GM18867 (cell line): Measurements from ENCODE around the gene STAMBPL1.
"Not testable (repeated sequence)": the region's sequence is repeated elsewhere in the genome, so short reads cannot be mapped to it uniquely, and the experiment has no call there.

Source experiments
- ATAC-seq: cut with Tn5 transposase; IDR thresholded peaks from one replicate; pipeline ENCODE4 v1.9.1; 2021; ENCODE audit warnings: mild to moderate bottlenecking, moderate library complexity; ENCODE audit not compliant: unreplicated experiment

Gene STAMBPL1

DNA sequence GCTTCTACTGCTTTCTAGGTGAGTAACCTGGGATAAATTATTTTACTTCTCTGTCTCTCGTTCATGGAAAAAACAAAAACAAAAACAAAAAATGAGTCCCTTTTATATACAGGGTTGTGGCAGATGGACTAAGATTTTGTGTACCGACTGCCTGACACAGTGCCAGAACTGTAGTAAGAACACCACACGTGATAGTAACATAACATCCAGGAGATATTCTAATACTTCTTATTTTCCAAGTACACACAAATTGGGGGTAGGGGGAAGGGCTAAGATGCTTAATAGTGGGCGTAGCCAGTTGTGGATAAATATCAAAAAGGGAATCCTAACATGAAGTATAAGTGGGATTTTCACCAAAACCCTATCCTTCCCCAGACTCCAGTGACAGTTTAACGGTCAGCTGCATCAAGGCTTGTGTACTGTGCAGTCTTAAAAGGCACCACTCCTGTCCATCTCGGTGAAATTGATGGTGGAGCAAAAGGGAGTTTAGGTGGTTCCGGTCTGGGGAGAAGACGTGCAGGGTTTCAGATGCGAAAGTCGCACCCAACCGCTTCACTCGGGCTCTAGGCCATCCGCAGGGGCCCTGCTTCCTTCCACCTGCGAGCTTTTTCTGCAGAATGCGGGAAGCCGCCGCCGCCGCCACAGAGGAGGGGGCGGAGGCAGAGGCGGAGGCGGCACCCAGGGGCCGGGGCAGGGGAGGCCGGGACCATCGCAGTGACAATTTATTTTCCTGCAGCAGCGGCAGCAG lies at the start of gene STAMBPL1:
Gene STAMBPL1 (plus strand): TSS at position 712 of the 748 bp plus-strand sequence. CDS start 21,464 bp downstream, outside the sequence.
- ATAC-seq, result peak; percentile 60

DNA sequence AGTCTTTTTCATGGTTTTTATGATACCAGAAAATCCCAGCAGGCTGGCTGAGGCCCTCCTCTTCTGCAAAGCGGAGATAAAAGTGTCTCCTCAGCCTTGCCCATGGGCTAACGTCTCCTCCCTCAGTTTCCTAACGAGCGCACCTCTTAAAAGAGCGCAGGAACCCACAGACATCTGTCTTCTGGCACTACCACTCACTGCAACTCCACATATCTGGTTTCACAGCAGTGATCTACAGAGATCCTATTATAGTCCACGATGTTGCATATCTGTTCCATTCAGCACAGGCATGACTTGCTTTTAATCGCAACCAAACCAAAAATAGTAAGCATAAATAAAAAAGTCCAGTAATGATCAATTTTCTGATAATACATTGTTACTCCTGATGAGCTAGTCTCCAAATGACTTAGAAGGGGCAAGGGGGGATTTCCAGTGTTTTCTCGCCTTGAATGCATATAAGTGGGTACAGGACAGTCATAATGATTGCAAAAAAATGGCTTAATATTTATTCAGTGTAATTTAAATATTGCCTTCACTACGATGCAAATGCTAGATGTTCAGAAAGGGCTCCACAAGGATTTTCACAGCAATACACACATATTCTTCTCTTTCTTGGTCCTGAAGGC lies 49.3 kb upstream of the STAMBPL1 start:
- ATAC-seq, result no peak

GRCh38 chr10:88831709-88832108 lies 48.3 kb upstream of the STAMBPL1 start:
- no peak for ATAC-seq

DNA sequence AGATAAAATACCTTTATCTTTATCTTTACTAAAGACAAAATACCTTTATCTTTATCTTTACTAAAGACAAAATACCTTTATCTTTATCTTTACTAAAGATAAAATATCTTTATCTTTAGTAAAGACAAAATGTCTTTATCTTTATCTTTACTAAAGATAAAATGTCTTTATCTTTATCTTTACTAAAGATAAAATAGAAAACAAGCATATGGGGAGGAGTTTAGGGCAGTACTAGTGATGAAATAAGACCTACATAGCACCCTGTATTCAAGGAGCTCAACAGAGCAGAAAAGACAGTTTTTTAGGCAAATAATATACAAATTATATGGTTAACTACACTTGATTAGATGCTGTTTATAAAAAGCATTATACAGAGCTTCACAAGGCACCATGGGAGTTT lies 47.7 kb upstream of the STAMBPL1 start:
- ATAC-seq, result no peak

DNA sequence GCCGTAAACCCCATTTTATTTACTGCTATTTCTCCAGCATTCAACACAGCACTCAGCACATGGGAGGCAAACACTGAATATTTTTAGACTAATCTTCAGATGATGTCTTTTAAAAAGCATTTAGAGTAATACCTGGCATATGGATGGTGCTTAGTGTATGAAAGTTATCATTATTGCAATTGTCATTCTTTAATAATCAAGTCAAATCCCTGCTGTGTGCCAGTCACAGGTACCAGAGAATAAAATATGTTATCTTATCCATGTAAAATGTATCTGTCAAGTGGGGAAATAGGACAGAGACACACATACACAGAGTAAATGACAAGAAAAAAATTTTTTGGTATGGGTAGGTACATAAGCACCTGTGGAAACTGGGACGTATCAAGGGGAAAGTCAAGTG lies 46.9 kb upstream of the STAMBPL1 start:
- no peak for ATAC-seq

DNA sequence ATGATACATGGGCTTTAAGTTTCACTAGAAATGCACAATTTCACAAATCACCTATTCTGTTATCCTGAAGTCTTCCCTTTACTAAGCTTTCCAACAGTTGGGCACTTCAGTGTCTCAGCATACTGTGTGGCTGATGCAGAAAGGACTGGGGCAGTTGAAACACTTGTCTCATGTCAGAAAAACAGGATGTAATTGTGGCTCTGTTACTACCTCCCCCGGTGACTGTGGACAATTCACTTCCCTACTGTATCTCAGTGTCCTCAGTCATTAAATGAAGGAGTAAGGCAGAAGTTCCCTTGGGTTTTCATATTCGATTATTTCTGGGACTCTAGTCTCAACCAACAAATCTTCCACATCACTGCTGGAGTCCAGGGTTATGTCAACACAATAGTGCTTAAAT lies 46.3 kb upstream of the STAMBPL1 start:
- ATAC-seq, result no peak

- ATAC-seq, result peak; percentile 84
These were observed 44.7 kb upstream of the STAMBPL1 start for GRCh38 chr10:88835096-88835909.

DNA sequence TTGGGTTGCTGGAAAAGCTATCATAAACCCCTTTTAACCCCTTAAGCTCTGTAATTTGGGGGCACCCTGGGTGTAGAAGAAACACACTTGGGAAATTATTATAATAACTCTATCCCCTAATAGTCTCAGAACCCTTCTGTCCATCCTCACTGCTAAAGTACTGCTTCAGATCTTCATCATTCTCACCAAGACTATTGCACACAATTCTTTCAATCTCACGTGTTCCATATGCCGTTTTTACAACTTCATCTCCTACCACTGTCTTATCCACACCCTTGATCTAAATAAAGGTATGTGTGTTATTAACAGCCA lies 44.2 kb upstream of the STAMBPL1 start:
- ATAC-seq, result peak; percentile 9

GRCh38 chr10:88837632-88838031 lies 42.4 kb upstream of the STAMBPL1 start:
- not testable (repeated sequence) for ATAC-seq

DNA sequence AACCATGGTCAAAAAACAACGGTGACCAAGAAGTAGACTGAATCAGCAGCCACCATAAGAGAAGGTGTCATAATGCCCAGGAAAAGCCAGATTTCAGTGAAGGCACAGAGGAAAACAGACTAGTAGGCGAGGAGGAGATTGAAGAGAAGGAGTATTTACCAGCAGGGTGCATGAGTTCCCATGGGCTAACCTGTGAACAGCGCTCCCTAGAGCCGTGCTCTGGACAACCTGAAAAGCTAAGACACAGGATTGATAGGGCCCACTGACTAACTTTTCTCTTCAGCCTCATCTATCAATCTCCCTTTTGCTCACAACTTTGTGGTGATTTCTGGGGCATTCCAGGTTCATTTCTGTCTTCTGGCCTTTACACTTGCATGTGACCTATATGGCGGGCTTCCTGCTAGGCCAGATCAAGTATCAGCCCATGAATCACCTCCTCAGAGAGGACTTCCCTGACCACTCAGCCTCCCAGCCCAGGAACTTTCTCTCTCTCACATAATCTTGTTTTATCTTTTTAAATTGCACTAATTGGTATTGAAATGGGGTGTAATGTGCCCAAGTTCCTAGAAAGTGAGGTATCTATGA lies 41.2 kb upstream of the STAMBPL1 start:
- no peak for ATAC-seq

GRCh38 chr10:88840104-88840503 lies 39.9 kb upstream of the STAMBPL1 start:
- ATAC-seq, result no peak

DNA sequence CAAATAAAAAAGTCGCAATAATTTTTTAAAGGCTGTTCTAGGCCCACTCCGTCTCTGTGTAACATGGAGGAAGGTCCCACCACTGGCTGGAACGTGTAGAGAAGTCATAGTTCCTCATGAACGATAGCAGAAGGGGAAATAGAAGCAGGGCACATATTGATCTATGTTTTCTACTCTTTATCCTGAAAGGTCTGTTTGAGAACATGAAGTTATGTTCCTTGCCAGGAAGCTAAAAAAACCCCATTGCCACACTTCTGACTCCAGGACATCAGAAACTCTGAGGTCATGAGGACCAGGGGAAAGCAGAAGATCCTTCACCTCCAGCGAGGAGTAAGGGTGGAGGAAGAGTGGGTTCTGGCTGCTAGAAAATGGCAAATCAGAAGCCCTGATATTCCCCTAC lies 39.2 kb upstream of the STAMBPL1 start:
- ATAC-seq, result no peak

GRCh38 chr10:88841316-88842111 lies 38.5 kb upstream of the STAMBPL1 start:
- no peak for ATAC-seq

- no peak for ATAC-seq
These were observed 36.9 kb upstream of the STAMBPL1 start for GRCh38 chr10:88843171-88843570.

DNA sequence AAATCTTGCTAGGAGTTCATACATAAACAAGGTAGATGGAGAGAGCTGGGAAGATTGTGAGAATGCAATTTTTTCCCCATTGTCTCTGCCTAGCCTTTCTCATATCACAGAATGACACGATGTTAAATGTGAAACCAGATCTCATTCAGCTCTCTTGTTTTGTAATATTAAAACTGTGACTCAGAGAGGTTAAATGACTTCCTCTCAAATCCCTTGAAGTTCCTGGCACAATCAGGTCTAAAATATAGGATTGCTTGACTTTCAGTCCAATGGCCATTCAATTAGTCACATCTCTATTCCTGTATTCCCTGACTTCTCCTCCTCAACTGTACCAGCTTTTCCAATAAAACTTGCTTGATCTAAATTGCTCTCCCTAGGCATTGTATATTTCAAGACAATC lies 31.5 kb upstream of the STAMBPL1 start:
- no peak for ATAC-seq

GRCh38 chr10:88849234-88849633 lies 30.8 kb upstream of the STAMBPL1 start:
- no peak for ATAC-seq

DNA sequence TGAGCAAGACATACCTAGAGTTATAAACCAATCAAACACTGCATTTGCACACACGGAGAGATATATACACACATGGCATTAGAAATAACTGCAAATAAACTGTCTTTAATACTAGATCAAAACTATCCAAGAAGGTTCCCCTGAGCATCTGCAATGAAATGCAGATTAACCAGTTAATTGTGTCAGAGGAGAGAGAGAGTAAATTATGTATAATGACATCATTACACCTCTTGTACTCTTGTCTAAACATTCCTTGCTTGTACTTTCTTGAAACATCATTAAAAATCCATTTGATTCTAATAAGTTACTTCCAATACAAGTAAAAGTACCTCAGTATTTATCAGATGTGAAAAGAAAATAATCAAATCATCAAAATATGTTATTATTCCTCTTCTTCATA lies 29.3 kb upstream of the STAMBPL1 start:
- no peak for ATAC-seq

DNA sequence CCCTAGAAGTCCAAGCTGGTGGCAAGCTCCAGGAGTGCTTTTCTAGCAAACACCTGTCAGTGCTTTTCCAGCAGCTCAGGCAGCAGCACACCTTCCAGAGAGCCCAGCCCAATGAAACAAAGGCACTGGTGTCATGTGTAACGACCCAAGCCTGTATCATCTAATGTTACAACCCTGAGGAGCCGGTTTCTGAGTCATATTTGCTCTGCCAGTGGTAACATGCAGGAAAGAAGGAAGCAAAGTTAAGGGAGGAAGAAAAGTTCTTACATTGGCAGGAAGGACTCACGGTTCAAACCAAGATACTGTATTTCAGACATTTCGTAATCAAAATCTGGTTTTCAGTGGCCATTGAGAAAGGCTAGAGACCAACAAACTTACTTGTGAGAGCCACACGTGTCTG lies 28.3 kb upstream of the STAMBPL1 start, which contains the start of gene ANKRD22:
Gene ANKRD22 (minus strand): TSS at position 139 of the 400 bp plus-strand sequence. CDS start 237 bp downstream, outside the sequence.
- no peak for ATAC-seq

DNA sequence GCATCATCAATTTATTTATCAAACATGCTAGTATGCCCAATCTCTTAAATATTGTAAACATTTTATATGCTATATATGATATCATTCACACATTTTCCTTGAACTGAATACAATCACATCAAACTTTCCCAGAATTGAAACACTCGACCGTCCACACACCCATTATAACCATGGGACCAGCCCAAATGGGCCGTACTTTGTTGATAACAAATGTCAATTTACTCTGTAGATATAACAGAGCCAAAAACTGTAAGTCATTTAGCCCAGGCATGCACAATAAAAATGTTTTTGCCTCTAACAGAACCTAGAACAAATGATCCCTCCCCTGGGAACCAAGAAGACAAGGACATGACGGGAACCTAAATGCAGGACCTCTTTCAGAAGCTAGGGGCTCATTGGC lies 27.7 kb upstream of the STAMBPL1 start:
- no peak for ATAC-seq

DNA sequence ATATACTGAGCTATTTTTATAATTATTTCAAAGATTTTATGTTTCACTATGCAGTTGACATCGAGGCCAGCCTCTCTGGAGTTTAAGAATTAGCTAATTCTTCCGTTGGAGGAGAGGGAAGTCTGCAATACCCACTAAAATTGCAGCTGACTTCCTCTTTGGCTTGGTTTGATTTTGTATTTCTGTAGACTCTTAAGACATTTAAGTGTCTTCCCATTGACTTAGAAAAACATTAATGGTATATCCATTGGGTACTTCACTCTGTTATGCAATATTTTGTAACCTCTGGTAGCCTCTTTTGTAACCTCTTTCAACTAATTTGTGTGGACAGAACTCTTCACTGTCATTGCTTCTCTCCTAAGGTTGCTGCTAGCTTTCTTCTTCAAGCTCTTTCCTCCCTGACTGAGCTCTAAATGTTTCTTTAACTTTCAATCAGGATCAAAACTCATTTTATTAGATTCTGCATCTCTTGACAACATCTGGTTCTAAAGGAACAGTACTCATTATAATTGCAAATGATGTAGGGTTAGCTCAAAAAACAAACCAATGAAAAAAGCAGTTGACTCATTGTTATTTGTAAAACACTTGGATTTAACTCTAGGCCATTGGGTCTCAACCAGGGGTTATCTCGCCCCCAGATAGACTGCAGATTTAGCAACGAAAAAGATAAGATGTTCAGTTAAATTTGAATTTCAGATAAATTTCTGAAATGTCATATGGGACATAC lies 26.7 kb upstream of the STAMBPL1 start:
- no peak for ATAC-seq
